ENCODE results near the gene RAB31. TPM values are rescaled to one million over a fixed set of nuclear protein-coding genes. Genes with fewer than 3 reads are reported as not detected.

The RAB31 gene
- total RNA-seq, 4 donors from 2014 or later: 51.1 to 79.3 (median 67.9) TPM

GRCh38 chr18:9786631-9787030 lies 78.5 kb downstream of the RAB31 start:
- DNase-seq (ENCODE audit: low spot score): no peak
- ATAC-seq (ENCODE audit: low FRiP score): no peak
- TF ChIP-seq, protein P1, sequence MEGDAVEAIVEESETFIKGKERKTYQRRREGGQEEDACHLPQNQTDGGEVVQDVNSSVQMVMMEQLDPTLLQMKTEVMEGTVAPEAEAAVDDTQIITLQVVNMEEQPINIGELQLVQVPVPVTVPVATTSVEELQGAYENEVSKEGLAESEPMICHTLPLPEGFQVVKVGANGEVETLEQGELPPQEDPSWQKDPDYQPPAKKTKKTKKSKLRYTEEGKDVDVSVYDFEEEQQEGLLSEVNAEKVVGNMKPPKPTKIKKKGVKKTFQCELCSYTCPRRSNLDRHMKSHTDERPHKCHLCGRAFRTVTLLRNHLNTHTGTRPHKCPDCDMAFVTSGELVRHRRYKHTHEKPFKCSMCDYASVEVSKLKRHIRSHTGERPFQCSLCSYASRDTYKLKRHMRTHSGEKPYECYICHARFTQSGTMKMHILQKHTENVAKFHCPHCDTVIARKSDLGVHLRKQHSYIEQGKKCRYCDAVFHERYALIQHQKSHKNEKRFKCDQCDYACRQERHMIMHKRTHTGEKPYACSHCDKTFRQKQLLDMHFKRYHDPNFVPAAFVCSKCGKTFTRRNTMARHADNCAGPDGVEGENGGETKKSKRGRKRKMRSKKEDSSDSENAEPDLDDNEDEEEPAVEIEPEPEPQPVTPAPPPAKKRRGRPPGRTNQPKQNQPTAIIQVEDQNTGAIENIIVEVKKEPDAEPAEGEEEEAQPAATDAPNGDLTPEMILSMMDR (IDR thresholded peaks at IDR 0.05): no peak

- ATAC-seq (ENCODE audit: low FRiP score) (no peak), DNase-seq (ENCODE audit: low spot score) (no peak)
- TF ChIP-seq, protein P1 (IDR thresholded peaks at IDR 0.05): no peak
Measured at GRCh38 chr18:9787036-9787435, 78.9 kb downstream of the RAB31 start.

DNA sequence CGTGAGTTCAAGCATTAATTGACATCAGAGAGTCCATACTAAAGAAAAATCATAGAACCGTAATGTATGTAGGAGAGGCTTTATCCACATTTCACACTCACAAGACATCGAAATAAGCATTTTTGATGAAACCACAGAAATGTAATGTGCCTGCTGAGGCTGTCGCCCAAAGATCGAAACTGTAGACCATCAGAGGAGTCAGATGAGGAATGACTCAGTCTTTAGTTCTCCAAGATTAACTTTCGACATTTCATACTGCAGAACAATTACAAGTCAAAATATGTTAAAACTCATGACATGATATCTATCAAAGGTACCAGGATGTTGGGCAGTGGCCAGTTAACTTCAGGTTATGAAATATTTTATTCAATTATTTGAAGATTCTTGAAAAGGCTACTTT lies 79.6 kb downstream of the RAB31 start:
- TF ChIP-seq, protein P1 (IDR thresholded peaks at IDR 0.05): no peak
- DNase-seq (ENCODE audit: low spot score): no peak
- no peak for ATAC-seq (ENCODE audit: low FRiP score)

DNA sequence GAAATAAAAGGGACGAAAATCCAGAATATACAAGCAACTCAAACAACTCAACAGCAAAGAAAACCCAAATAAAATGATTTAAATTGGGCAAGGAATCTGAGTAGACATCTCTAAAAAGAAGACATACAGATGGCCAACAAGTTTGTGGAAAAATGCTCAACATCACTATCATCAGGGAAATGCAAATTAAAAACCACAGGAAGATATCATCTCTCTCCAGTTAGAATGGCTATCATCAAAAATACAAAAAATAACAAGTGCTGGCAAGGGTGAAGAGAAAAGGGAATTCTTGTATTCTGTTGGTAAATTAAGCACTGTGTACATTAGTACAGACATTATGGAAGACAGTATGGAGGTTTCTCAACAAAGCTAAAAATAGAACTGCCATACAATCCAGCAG lies 80.0 kb downstream of the RAB31 start:
- ATAC-seq (ENCODE audit: low FRiP score) (no peak), DNase-seq (ENCODE audit: low spot score) (no peak)
- TF ChIP-seq, protein P1 (IDR thresholded peaks at IDR 0.05): no peak

DNA sequence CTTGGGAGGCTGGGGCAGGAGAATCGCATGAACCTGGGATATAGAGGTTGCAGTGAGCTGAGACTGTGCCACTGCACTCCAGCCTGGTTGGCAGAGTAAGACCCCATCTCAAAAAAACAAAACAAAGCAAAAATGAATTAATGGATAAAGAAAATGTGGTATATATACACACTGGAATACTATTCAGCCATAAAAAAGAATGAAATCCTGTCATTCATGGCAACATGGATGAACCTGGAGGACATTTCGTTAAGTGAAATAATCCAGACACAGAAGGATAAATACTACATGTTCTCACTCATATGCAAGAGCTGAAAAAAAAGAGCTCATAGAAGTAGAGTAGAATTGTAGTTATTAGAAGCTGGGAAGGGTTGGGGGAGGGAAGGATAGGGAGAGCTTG lies 80.8 kb downstream of the RAB31 start:
- ATAC-seq (ENCODE audit: low FRiP score): no peak
- no peak for DNase-seq (ENCODE audit: low spot score)
- TF ChIP-seq, protein P1 (IDR thresholded peaks at IDR 0.05): no peak

DNA sequence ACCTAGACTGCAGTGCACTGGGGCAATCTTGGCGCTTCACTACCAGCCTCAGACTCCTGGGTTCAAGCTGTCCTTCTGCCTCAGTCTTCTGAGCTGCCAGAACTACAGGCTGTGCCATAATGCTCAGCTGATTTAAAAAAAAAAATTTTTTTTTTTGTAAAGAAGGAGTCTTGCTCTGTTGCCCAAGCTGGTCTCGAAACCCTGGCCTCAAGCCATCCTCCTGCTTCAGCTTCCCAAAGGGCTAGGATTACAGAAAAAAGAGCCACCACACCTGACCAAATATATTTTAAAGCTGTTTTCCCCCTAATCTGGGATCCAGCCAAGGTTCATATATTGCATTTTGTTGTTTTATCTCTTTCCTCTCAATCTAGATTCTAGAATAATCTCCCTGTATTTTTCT lies 82.2 kb downstream of the RAB31 start:
- TF ChIP-seq, protein P1 (IDR thresholded peaks at IDR 0.05): no peak
- no peak for ATAC-seq (ENCODE audit: low FRiP score)
- DNase-seq (ENCODE audit: low spot score): no peak

DNA sequence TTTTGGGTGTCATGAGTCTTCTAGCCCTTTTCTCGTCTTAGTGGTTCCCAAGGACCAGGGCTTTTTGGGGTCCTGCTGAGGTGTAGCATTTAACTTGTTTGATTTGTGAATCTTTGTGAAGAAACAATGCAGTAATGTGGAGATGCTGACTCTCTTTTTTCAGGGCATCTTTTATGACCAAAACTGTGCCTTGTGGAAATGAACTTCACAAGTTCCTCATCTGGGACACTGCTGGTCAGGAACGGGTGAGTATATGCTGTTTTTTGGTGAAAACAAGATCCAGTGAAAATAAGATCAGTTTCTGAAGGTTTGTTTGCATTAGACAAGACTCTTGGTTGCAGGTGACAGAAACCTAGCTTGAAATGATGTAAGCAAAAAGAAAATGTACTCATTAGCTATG lies 83.9 kb downstream of the RAB31 start:
- no peak for DNase-seq (ENCODE audit: low spot score)
- ATAC-seq (ENCODE audit: low FRiP score): no peak
- TF ChIP-seq, protein P1 (IDR thresholded peaks at IDR 0.05): no peak

All from omental fat pad (tissue), 4 donors.